HEK293 (cell line): Measurements from ENCODE around the gene SLC4A1AP.

Source experiments
- CTCF ChIP-seq: fragments of 450-650 bp; formaldehyde crosslinking; IDR thresholded peaks from 2 replicates; pipeline ENCODE4 v1.5.1; 2016; ENCODE audit warnings: missing biosample characterization, missing genetic modification characterization
- KLF1 ChIP-seq: fragments of 450-650 bp; formaldehyde crosslinking; IDR thresholded peaks from 2 replicates; pipeline ENCODE4 v1.5.1; 2016; ENCODE audit warnings: missing biosample characterization, missing genetic modification characterization
- ZBTB26 ChIP-seq: fragments of 450-650 bp; formaldehyde crosslinking; optimal IDR thresholded peaks from 2 replicates; pipeline ENCODE3; 2016; ENCODE audit warnings: missing biosample characterization, mild to moderate bottlenecking, missing genetic modification characterization
- ZNF660 ChIP-seq: fragments of 450-650 bp; IDR thresholded peaks from 2 replicates; pipeline ENCODE4 v1.5.1; 2018; ENCODE audit warnings: missing biosample characterization, mild to moderate bottlenecking, missing genetic modification characterization
- ZNF707 ChIP-seq: fragments of 450-650 bp; formaldehyde crosslinking; IDR thresholded peaks from 2 replicates; pipeline ENCODE4 v1.5.1; 2016; ENCODE audit warnings: missing biosample characterization, missing genetic modification characterization
- ZNF777 ChIP-seq: fragments of 450-650 bp; formaldehyde crosslinking; IDR thresholded peaks from 2 replicates; pipeline ENCODE4 v1.5.1; 2017; ENCODE audit warnings: missing biosample characterization, missing genetic modification characterization, borderline replicate concordance

DNA sequence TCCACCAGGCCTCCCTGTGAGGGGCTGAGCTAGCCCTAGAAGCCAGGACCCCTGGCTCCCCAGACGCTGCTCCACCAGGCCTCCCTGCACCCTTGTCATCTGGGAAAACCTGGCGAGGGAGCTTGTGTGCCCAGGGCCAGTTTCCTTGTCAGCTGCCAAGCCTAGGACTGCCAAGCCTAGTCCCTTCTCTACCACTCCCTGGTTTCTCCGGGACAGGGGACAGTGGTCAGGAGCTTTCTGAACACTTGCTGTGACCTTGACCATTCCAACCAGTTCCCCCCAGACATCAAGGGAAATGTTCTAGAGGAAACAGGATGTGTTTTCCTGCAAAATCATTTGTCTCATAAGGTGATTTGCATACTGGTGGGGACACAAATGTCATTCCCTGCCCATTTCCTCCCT, 66.6 kb downstream of the SLC4A1AP start:
- TF ChIP-seq ZNF707 (tag by site-specific recombination), result no peak
- no peak for TF ChIP-seq CTCF
- TF ChIP-seq ZNF777 (tag by site-specific recombination), result no peak
- TF ChIP-seq ZNF660 (tag by site-specific recombination), result no peak
- TF ChIP-seq KLF1, result no peak
- TF ChIP-seq ZBTB26, result no peak
